Loucy (cell line): ENCODE data around the gene STK32C.

Source experiments
- CTCF ChIP-seq: fragments of 200-600 bp; sonication (generic); conservative IDR thresholded peaks from 2 replicates; pipeline ENCODE4 v1.5.1; 2014; ENCODE audit warnings: mild to moderate bottlenecking, antibody characterized with exemption, low read length
- EZH2phosphoT487 ChIP-seq: fragments of 200-600 bp; IDR thresholded peaks from 2 replicates; pipeline ENCODE4 v1.6.1; 2018; ENCODE audit warnings: antibody characterized with exemption, mild to moderate bottlenecking, moderate library complexity, borderline replicate concordance

- TF ChIP-seq CTCF: no peak; the same call in 1 of the 2 replicates
- TF ChIP-seq EZH2phosphoT487: no peak
Measured at GRCh38 chr10:132163278-132163765, 144.4 kb downstream of the STK32C start.
